ENCODE measurements around the gene FASTKD2.

GRCh38 chr2:206831442-206831995 lies 66.1 kb downstream of the FASTKD2 start:
- no peak for TF ChIP-seq CTCF (IDR thresholded peaks at IDR 0.05)
- TF ChIP-seq POLR2A (IDR thresholded peaks at IDR 0.05): no peak

Measured in testis (tissue), 2 donors.